A673 (cell line): ENCODE measurements around the gene C2CD4A. TPM values are rescaled to one million over a fixed set of nuclear protein-coding genes. Genes with fewer than 3 reads are reported as not detected.
"Not testable (repeated sequence)": the region's sequence is repeated elsewhere in the genome, so short reads cannot be mapped to it uniquely, and the experiment has no call there.

Experiments
- BruUV-seq: library from RNA; stranded (reverse); fragments of 400-500 nt; replicated peaks from 2 replicates; lab custom pipeline; 2021; lab: Mats Ljungman, UMichigan
- CTCF ChIA-PET: fragments of 300-600 bp; sonication (Branson Sonifier 250); formaldehyde crosslinking; loops from one replicate; lab custom pipeline; 2022; ENCODE audit warnings: antibody characterized with exemption; lab: Charles Lee
- POLR2A ChIA-PET: fragments of 300-600 bp; sonication (Branson Sonifier 250); formaldehyde crosslinking; loops from one replicate; lab custom pipeline; 2022; ENCODE audit warnings: antibody characterized with exemption; ENCODE audit not compliant: low non-redundant PET; lab: Charles Lee
- DNase-seq: peaks from one replicate; pipeline ENCODE4 v3.0.0-alpha.2; 2015; ENCODE audit warnings: low spot score
- H3K27ac ChIP-seq: fragments of 200-600 bp; sonication (generic); 2 replicates; pipeline ENCODE4 v1.5.1; 2016; ENCODE audit warnings: mixed run types, low read depth, mild to moderate bottlenecking, mixed read lengths, antibody characterized with exemption, low read length; ENCODE audit not compliant: poor library complexity, severe bottlenecking
- H3K27me3 ChIP-seq: fragments of 200-600 bp; sonication (generic); replicated peaks from 2 replicates; pipeline ENCODE4 v1.6.1; 2017; ENCODE audit warnings: mixed run types, low read depth, mild to moderate bottlenecking, mixed read lengths, antibody characterized with exemption, low read length; ENCODE audit not compliant: insufficient read depth, poor library complexity
- H3K36me3 ChIP-seq: fragments of 200-600 bp; sonication (generic); 2 replicates; pipeline ENCODE4 v1.6.1; 2016; ENCODE audit warnings: mixed run types, mild to moderate bottlenecking, mixed read lengths, antibody characterized with exemption, low read length; ENCODE audit not compliant: insufficient read depth, poor library complexity, severe bottlenecking
- H3K4me1 ChIP-seq: fragments of 200-600 bp; sonication (generic); 2 replicates; pipeline ENCODE4 v1.6.1; 2017; ENCODE audit warnings: mixed run types, mild to moderate bottlenecking, mixed read lengths, antibody characterized with exemption, low read length; ENCODE audit not compliant: insufficient read depth, poor library complexity, severe bottlenecking
- H3K4me3 ChIP-seq: fragments of 200-600 bp; sonication (generic); 2 replicates; pipeline ENCODE4 v1.5.1; 2016; ENCODE audit warnings: low read depth, mixed run types, mild to moderate bottlenecking, mixed read lengths, low read length; ENCODE audit not compliant: poor library complexity, severe bottlenecking
- H3K9me3 ChIP-seq: fragments of 200-600 bp; sonication (generic); 2 replicates; pipeline ENCODE4 v1.6.1; 2016; ENCODE audit warnings: mixed run types, low read depth, mild to moderate bottlenecking, mixed read lengths, antibody characterized with exemption, low read length; ENCODE audit not compliant: poor library complexity, severe bottlenecking
- EZH2 ChIP-seq: fragments of 200-600 bp; sonication (generic); IDR thresholded peaks from 2 replicates; pipeline ENCODE4 v1.6.1; 2017; ENCODE audit warnings: borderline replicate concordance, low read depth, mild to moderate bottlenecking, mixed read lengths, antibody characterized with exemption, low read length; ENCODE audit not compliant: poor library complexity, severe bottlenecking
- intact Hi-C: fragments of 100-400 bp; cut with micrococcal nuclease; formaldehyde crosslinking; loops from one replicate; pipeline ENCODE4 v1.10.0; 2022; ENCODE audit not compliant: unreplicated experiment
- total RNA-seq: library from RNA; stranded (reverse); gene quantifications from 2 replicates; pipeline ENCODE4 v1.2.3, GENCODE V29; 2021
- TF ChIP-seq, protein P1 (sequence below): fragments of 300-800, 200-600 bp; sonication (generic); conservative IDR thresholded peaks from 2 replicates; pipeline ENCODE4 v1.5.1; 2017; ENCODE audit warnings: low read depth, mild to moderate bottlenecking, antibody characterized with exemption, low read length, moderate library complexity, mixed read lengths

The C2CD4A gene
- total RNA-seq, 1 experiment from 2014 or later, result 0.34 TPM

DNA sequence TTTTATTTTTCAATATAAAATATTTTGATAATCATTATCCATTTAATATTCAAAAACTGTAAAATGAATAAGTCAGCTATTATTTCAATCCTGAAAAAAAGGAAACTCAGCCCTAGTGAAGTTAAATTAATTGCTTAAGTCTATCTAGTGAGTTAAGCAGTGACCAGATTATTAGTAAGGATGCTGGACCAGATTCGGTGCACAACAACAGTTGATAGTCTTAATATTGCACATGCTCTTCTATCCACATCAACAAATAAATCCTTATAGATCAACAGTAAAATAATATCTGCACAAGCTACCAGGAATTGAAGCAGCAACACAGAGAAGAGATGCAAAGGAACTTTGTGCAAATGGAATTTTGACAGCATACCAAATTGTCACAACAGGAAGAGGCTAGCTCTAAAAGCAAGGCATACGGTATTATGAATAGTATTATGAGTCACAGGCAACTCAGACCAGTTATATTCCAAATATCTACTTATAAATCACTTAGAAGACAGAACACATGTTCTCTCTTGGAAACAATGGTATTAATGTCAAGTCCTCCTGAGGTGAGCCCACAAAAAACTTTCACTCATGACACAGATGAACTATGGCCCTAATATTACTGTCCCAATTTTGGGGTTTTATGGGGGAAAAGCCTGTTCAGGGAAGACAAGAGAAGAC is 31.4 kb upstream of the C2CD4A start:
- no TSS peak for BruUV-seq
- DNase-seq, result peak; percentile 47
- H3K4me3 ChIP-seq, result no peak overlapping the region
- CTCF ChIA-PET, result no interaction called here
- no peak for TF ChIP-seq EZH2
- TF ChIP-seq, protein P1, sequence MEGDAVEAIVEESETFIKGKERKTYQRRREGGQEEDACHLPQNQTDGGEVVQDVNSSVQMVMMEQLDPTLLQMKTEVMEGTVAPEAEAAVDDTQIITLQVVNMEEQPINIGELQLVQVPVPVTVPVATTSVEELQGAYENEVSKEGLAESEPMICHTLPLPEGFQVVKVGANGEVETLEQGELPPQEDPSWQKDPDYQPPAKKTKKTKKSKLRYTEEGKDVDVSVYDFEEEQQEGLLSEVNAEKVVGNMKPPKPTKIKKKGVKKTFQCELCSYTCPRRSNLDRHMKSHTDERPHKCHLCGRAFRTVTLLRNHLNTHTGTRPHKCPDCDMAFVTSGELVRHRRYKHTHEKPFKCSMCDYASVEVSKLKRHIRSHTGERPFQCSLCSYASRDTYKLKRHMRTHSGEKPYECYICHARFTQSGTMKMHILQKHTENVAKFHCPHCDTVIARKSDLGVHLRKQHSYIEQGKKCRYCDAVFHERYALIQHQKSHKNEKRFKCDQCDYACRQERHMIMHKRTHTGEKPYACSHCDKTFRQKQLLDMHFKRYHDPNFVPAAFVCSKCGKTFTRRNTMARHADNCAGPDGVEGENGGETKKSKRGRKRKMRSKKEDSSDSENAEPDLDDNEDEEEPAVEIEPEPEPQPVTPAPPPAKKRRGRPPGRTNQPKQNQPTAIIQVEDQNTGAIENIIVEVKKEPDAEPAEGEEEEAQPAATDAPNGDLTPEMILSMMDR, result no peak
- intact Hi-C loops, result no loop called here
- no peaks in the 10 kb centered on the region for H3K9me3 ChIP-seq
- POLR2A ChIA-PET, result no interaction called here
- H3K27me3 ChIP-seq, result no peaks in the 10 kb centered on the region
- H3K4me1 ChIP-seq, result peaks cover 10% of the 10 kb centered on the region
- H3K27ac ChIP-seq, result no peak overlapping the region
- H3K36me3 ChIP-seq, result no peaks in the 10 kb centered on the region

DNA sequence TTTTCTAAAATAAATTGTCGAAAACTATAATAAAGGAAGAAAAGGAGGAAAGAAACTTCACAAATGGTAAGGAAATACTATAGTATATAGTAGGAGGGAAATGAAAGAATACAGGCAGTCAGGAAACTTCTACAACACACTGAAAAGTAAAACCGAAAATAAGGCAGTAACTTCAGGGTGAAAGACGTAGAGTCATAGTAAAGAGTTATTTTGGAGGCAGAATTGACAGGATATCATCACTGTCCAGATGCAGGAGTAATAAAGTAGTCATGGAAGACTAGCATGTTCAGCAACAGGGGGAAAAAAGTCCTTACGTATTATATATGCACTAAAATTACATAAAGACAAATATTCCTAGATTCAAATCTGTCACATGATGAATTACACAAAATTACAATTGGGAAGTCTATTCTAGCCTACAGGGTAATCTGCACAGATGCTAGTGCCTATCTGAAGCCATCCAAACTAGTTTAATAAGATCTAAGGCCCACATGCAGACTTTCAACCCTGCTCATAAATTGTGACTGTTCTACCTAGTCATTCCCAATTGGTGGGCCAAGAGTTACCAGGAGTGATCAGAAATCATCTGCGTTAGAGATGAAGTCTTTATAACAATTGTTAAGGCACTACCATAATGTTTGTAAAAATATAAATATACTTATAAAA is 20.6 kb upstream of the C2CD4A start:
- Histone ChIP-seq H3K36me3 (no peaks in the 10 kb centered on the region), H3K4me1 (no peaks in the 10 kb centered on the region), H3K4me3 (no peak overlapping the region), H3K9me3 (no peaks in the 10 kb centered on the region), H3K27me3 (no peaks in the 10 kb centered on the region), H3K27ac (no peak overlapping the region)
- TF ChIP-seq, protein P1, result no peak
- no peak for TF ChIP-seq EZH2
- DNase-seq, result no peak
- POLR2A ChIA-PET, result no interaction called here
- intact Hi-C loops, result no loop called here
- no TSS peak for BruUV-seq
- CTCF ChIA-PET, result no interaction called here

GRCh38 chr15:62047282-62047827 is 19.4 kb upstream of the C2CD4A start:
- Histone ChIP-seq H3K27me3 (no peaks in the 10 kb centered on the region), H3K9me3 (no peaks in the 10 kb centered on the region), H3K4me3 (no peak overlapping the region), H3K27ac (no peak overlapping the region), H3K4me1 (no peaks in the 10 kb centered on the region), H3K36me3 (no peaks in the 10 kb centered on the region)
- no TSS peak for BruUV-seq
- intact Hi-C loops, result no loop called here
- no peak for TF ChIP-seq EZH2
- TF ChIP-seq, protein P1, result no peak
- no peak for DNase-seq
- CTCF ChIA-PET, result no interaction called here
- POLR2A ChIA-PET, result no interaction called here

- H3K27me3 ChIP-seq, POLR2A ChIA-PET, H3K9me3 ChIP-seq, BruUV-seq, intact Hi-C loops, H3K4me3 ChIP-seq, H3K27ac ChIP-seq, H3K36me3 ChIP-seq, DNase-seq, H3K4me1 ChIP-seq, CTCF ChIA-PET: not testable (repeated sequence)
Observed at GRCh38 chr15:62048254-62048653, 18.5 kb upstream of the C2CD4A start.
